AG09319 (cell line): ENCODE results near the gene ERMAP.
A peak's percentile ranks its signal among the peaks of the same experiment; 100 is the strongest.

Experiments used
- DNase-seq: peaks from one replicate; pipeline ENCODE4 v3.0.0-alpha.2; 2010; ENCODE audit warnings: low read depth; ENCODE audit errors: extremely low read depth
- TF ChIP-seq, protein P1 (sequence below): IDR thresholded peaks from 2 replicates; pipeline ENCODE4 v1.5.1; 2011; ENCODE audit warnings: low read depth, mild to moderate bottlenecking, inconsistent platforms, low read length, moderate library complexity

Gene ERMAP, protein sequence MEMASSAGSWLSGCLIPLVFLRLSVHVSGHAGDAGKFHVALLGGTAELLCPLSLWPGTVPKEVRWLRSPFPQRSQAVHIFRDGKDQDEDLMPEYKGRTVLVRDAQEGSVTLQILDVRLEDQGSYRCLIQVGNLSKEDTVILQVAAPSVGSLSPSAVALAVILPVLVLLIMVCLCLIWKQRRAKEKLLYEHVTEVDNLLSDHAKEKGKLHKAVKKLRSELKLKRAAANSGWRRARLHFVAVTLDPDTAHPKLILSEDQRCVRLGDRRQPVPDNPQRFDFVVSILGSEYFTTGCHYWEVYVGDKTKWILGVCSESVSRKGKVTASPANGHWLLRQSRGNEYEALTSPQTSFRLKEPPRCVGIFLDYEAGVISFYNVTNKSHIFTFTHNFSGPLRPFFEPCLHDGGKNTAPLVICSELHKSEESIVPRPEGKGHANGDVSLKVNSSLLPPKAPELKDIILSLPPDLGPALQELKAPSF

DNA sequence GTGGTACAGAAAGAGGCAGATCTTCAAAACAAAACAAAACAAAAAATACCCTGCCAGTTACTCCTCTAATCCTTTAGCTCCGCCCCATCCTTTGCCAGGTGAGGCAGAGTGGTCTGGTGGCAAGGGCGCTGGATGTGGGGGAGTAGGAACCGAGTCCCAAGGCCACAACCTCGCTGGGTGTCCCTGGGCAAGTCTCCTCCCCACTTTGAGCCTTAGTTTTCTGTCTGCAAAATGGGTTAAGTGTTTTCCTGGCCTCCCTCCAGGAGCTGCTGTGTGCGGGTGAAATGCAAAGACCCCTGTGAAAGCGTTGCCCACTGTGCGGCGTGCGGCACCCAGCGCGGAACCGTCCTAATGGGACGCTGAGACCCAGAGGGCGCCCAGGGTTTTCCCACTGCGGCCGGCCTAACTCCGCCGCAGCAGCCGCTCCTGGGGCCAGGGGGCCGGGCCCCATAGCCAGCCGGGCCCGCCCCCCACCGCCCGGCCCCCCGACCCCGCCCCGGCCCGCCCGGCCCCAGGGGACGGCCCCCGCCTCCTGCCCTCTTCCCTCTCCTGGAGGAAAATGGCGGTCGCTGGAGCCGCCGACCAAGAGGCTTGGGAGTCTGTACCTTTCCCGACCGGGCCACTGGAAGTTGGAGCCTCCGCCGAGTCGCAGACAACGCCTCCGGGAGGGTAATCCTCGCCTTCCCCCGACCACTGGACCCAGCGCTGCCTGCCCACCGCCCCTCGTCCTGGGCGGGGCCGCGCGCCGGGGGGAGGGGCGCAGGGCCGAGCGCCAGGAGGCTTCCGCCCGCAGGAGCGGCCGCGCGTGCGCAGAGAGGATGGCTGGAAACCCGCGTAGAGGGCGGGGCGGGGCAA lies at the start of gene ERMAP, which contains the start of gene SVBP:
ERMAP (plus strand) TSS at position 538 of the 855 bp plus-strand sequence. CDS start 13,327 bp downstream, outside the sequence.
SVBP (minus strand) TSS at position 813 of the 855 bp plus-strand sequence. CDS start 853 bp downstream, outside the sequence.
- DNase-seq, result peak; percentile 63
- TF ChIP-seq, protein P1, sequence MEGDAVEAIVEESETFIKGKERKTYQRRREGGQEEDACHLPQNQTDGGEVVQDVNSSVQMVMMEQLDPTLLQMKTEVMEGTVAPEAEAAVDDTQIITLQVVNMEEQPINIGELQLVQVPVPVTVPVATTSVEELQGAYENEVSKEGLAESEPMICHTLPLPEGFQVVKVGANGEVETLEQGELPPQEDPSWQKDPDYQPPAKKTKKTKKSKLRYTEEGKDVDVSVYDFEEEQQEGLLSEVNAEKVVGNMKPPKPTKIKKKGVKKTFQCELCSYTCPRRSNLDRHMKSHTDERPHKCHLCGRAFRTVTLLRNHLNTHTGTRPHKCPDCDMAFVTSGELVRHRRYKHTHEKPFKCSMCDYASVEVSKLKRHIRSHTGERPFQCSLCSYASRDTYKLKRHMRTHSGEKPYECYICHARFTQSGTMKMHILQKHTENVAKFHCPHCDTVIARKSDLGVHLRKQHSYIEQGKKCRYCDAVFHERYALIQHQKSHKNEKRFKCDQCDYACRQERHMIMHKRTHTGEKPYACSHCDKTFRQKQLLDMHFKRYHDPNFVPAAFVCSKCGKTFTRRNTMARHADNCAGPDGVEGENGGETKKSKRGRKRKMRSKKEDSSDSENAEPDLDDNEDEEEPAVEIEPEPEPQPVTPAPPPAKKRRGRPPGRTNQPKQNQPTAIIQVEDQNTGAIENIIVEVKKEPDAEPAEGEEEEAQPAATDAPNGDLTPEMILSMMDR, result no peak

DNA sequence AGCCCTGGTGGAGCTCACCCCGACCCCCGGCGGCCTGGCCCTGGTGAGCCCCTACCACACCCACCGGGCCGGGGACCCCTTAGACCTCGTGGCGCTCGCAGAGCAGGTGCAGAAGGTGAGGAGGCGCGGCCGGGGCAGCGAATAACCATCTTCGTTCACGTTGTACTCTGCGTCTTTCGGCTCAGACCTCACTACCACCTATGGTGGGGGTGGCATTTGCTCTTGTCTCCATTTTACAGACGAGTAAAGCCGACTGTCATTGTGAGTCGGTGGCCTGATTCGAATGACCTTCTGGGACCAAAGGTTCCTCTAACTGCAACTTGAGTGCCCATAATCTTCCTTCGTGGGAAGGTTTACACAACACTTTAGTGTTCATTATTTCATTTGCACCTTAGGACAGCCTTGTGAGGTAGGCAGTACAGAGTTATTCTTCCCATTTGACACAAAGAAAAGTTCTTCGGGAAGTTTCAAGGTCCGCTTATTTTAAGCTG lies 49.4 kb upstream of the ERMAP start:
- no peak for DNase-seq
- TF ChIP-seq, protein P1, result no peak

DNA sequence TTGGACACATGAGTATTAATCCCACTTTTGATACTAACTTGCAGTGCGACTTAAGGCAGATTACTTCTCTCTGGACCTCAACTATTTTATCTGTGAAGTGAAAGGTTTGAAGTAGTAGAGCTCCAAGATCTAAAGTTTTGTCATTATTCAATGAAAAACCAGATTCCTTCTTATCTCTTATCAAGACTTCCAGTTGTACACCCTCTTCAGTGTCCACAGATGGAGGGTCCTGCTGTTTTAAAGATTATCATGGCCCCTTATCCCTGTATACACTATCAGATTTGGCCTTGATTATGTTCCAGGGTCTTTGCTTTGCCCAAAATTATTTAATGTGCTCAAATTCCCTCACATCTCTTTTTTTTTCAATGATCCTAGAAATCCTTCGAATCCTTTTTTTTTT lies 48.8 kb upstream of the ERMAP start:
- TF ChIP-seq, protein P1, result no peak
- DNase-seq, result no peak

DNA sequence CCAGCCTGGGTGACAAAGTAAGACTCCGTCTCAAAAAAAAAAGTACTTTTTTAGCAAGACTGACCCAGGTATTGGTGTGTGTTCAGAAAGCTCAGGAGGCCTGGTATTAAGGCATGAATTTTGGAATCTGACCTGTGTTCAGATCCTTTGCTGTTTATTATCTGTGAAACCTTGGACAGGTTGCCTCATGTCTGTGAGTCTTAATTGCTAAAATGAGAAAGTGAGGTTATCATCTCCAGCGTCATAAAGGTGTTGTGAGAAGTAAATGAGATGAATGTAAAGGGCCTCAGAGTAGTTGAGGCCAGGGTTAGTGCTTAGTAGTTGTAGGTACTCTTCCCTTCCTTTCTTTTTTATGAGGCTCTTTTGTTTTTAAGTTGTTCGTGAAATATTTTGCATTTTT lies 47.1 kb upstream of the ERMAP start:
- no peak for DNase-seq
- TF ChIP-seq, protein P1, result no peak

DNA sequence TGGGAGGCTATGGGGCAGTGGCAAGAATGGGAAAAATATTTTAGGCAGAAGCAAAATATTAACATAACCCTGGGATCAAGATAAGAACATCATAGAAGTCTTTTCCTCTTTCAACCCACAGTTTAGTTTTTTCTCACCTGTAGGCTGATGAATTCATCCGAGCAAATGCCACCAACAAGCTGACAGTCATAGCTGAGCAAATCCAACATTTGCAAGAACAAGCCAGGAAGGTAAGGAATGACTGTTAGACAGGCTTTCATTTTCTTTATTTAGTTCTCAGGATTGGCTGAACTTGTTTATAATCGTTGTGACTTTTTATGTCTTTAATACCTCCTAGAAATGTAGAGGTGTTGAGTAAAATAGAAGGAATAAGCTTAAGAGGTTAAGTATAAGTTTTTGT lies 43.5 kb upstream of the ERMAP start:
- TF ChIP-seq, protein P1, result no peak
- DNase-seq, result no peak

DNA sequence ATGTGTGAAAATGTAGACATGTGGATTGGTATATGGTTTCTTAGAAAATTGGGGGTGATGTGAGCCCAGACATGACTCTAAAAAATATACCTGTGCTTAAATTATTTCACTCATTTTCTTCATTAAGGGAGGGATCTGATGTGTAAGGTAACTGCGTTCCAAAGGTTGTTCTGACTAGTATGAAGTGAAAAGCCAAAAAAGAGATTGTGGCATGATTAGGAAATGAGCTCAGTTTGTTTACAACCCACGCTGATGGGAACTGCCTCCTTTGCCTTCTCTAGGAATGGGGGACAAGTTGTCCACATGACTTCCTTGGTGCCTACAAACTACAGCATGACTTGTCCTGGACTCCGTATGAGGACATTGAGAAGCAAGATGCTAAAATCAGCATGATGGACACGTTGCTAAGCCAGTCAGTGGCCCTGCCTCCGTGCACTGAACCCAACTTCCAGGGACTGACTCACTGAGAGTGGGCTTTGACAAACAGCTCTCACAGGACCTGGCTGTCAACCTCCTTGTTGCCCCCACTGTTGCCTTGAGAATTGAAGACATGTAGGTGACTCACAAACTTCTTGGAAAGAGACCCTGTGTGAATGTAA lies 41.9 kb upstream of the ERMAP start:
- TF ChIP-seq, protein P1, result no peak
- no peak for DNase-seq
